Measurements from ENCODE around the gene SEPTIN14. TPM values are rescaled to one million over a fixed set of nuclear protein-coding genes. Genes with fewer than 3 reads are reported as not detected.
"Not testable (repeated sequence)": the region's sequence is repeated elsewhere in the genome, so short reads cannot be mapped to it uniquely, and the experiment has no call there.

Gene SEPTIN14
- total RNA-seq, 1 experiment from 2014 or later: not detected

GRCh38 chr7:55884321-55884720, 21.8 kb upstream of the SEPTIN14 start:
- H3K9ac ChIP-seq (ENCODE audit: low read length): no peak overlapping the region
- H3K4me2 ChIP-seq (ENCODE audit: low read depth, low read length, poor library complexity, severe bottlenecking): no peak overlapping the region
- H3K4me1 ChIP-seq (ENCODE audit: low read length): peaks cover 14% of the 10 kb centered on the region
- H3K9me3 ChIP-seq (ENCODE audit: low read length): no peaks in the 10 kb centered on the region
- no peaks in the 10 kb centered on the region for H4K20me1 ChIP-seq (ENCODE audit: insufficient read depth, low read depth, low read length)
- no peak for DNase-seq
- H3K9me2 ChIP-seq (replicated peaks; ENCODE audit: insufficient read depth, low read length): no peaks in the 10 kb centered on the region
- H3K79me2 ChIP-seq (ENCODE audit: low read length): peaks cover 10% of the 10 kb centered on the region
- no peaks in the 10 kb centered on the region for H3K27me3 ChIP-seq (ENCODE audit: low read length)
- H3K4me3 ChIP-seq (ENCODE audit: low read length): no peak overlapping the region
- H3K36me3 ChIP-seq (ENCODE audit: insufficient read depth, low read length): no peaks in the 10 kb centered on the region
- no peak overlapping the region for H2AFZ ChIP-seq (ENCODE audit: low read length)
- no peak overlapping the region for H3K27ac ChIP-seq (ENCODE audit: low read length)

GRCh38 chr7:55878691-55879090, 16.1 kb upstream of the SEPTIN14 start:
- H3K4me3 ChIP-seq (ENCODE audit: low read length): no peak overlapping the region
- H3K36me3 ChIP-seq (ENCODE audit: insufficient read depth, low read length): no peaks in the 10 kb centered on the region
- H3K27ac ChIP-seq (ENCODE audit: low read length): no peak overlapping the region
- H3K4me1 ChIP-seq (ENCODE audit: low read length): no peaks in the 10 kb centered on the region
- no peaks in the 10 kb centered on the region for H3K9me2 ChIP-seq (replicated peaks; ENCODE audit: insufficient read depth, low read length)
- H2AFZ ChIP-seq (ENCODE audit: low read length): no peak overlapping the region
- H3K9ac ChIP-seq (ENCODE audit: low read length): no peak overlapping the region
- H3K27me3 ChIP-seq (ENCODE audit: low read length): no peaks in the 10 kb centered on the region
- H3K79me2 ChIP-seq (ENCODE audit: low read length): no peaks in the 10 kb centered on the region
- no peaks in the 10 kb centered on the region for H4K20me1 ChIP-seq (ENCODE audit: insufficient read depth, low read depth, low read length)
- no peak for DNase-seq
- H3K9me3 ChIP-seq (ENCODE audit: low read length): no peaks in the 10 kb centered on the region
- H3K4me2 ChIP-seq (ENCODE audit: low read depth, low read length, poor library complexity, severe bottlenecking): no peak overlapping the region

GRCh38 chr7:55877308-55877707, 14.8 kb upstream of the SEPTIN14 start:
- Histone ChIP-seq H3K9ac (ENCODE audit: low read length) (no peak overlapping the region), H3K4me1 (ENCODE audit: low read length) (no peaks in the 10 kb centered on the region), H3K9me2 (replicated peaks; ENCODE audit: insufficient read depth, low read length) (no peaks in the 10 kb centered on the region), H3K4me3 (ENCODE audit: low read length) (no peak overlapping the region), H3K9me3 (ENCODE audit: low read length) (no peaks in the 10 kb centered on the region), H3K27me3 (ENCODE audit: low read length) (no peaks in the 10 kb centered on the region), H4K20me1 (ENCODE audit: insufficient read depth, low read depth, low read length) (no peaks in the 10 kb centered on the region), H3K79me2 (ENCODE audit: low read length) (no peaks in the 10 kb centered on the region), H3K4me2 (ENCODE audit: low read depth, low read length, poor library complexity, severe bottlenecking) (no peak overlapping the region), H2AFZ (ENCODE audit: low read length) (no peak overlapping the region), H3K27ac (ENCODE audit: low read length) (no peak overlapping the region), H3K36me3 (ENCODE audit: insufficient read depth, low read length) (no peaks in the 10 kb centered on the region)
- DNase-seq: no peak

GRCh38 chr7:55873765-55874164, 11.2 kb upstream of the SEPTIN14 start:
- H3K36me3 ChIP-seq (ENCODE audit: insufficient read depth, low read length): no peaks in the 10 kb centered on the region
- H3K79me2 ChIP-seq (ENCODE audit: low read length): no peaks in the 10 kb centered on the region
- H3K4me2 ChIP-seq (ENCODE audit: low read depth, low read length, poor library complexity, severe bottlenecking): no peak overlapping the region
- H3K9me3 ChIP-seq (ENCODE audit: low read length): no peaks in the 10 kb centered on the region
- no peaks in the 10 kb centered on the region for H3K4me1 ChIP-seq (ENCODE audit: low read length)
- no peak for DNase-seq
- no peak overlapping the region for H3K27ac ChIP-seq (ENCODE audit: low read length)
- no peak overlapping the region for H2AFZ ChIP-seq (ENCODE audit: low read length)
- H3K9ac ChIP-seq (ENCODE audit: low read length): no peak overlapping the region
- no peaks in the 10 kb centered on the region for H3K27me3 ChIP-seq (ENCODE audit: low read length)
- no peak overlapping the region for H3K4me3 ChIP-seq (ENCODE audit: low read length)
- H4K20me1 ChIP-seq (ENCODE audit: insufficient read depth, low read depth, low read length): no peaks in the 10 kb centered on the region
- H3K9me2 ChIP-seq (replicated peaks; ENCODE audit: insufficient read depth, low read length): no peaks in the 10 kb centered on the region

- no peak overlapping the region for H3K27ac ChIP-seq (ENCODE audit: low read length)
- no peaks in the 10 kb centered on the region for H3K9me3 ChIP-seq (ENCODE audit: low read length)
- H3K4me1 ChIP-seq (ENCODE audit: low read length): no peaks in the 10 kb centered on the region
- H3K79me2 ChIP-seq (ENCODE audit: low read length): no peaks in the 10 kb centered on the region
- no peaks in the 10 kb centered on the region for H3K9me2 ChIP-seq (replicated peaks; ENCODE audit: insufficient read depth, low read length)
- H3K4me2 ChIP-seq (ENCODE audit: low read depth, low read length, poor library complexity, severe bottlenecking): no peak overlapping the region
- H3K27me3 ChIP-seq (ENCODE audit: low read length): no peaks in the 10 kb centered on the region
- no peaks in the 10 kb centered on the region for H4K20me1 ChIP-seq (ENCODE audit: insufficient read depth, low read depth, low read length)
- H3K36me3 ChIP-seq (ENCODE audit: insufficient read depth, low read length): no peaks in the 10 kb centered on the region
- H2AFZ ChIP-seq (ENCODE audit: low read length): no peak overlapping the region
- no peak overlapping the region for H3K9ac ChIP-seq (ENCODE audit: low read length)
- H3K4me3 ChIP-seq (ENCODE audit: low read length): no peak overlapping the region
- DNase-seq: no peak
Measured at GRCh38 chr7:55871932-55872485, 9.5 kb upstream of the SEPTIN14 start.

GRCh38 chr7:55868989-55869388, 6.4 kb upstream of the SEPTIN14 start:
- not testable (repeated sequence) for H2AFZ ChIP-seq (ENCODE audit: low read length); H3K79me2 ChIP-seq (ENCODE audit: low read length); H3K9ac ChIP-seq (ENCODE audit: low read length); H3K36me3 ChIP-seq (ENCODE audit: insufficient read depth, low read length); H3K9me3 ChIP-seq (ENCODE audit: low read length); H3K27ac ChIP-seq (ENCODE audit: low read length); DNase-seq; H4K20me1 ChIP-seq (ENCODE audit: insufficient read depth, low read depth, low read length); H3K27me3 ChIP-seq (ENCODE audit: low read length); H3K9me2 ChIP-seq (replicated peaks; ENCODE audit: insufficient read depth, low read length); H3K4me2 ChIP-seq (ENCODE audit: low read depth, low read length, poor library complexity, severe bottlenecking); H3K4me3 ChIP-seq (ENCODE audit: low read length); H3K4me1 ChIP-seq (ENCODE audit: low read length)

GRCh38 chr7:55845164-55845563, 17.4 kb downstream of the SEPTIN14 start:
- not testable (repeated sequence) for H3K36me3 ChIP-seq (ENCODE audit: insufficient read depth, low read length); H3K4me2 ChIP-seq (ENCODE audit: low read depth, low read length, poor library complexity, severe bottlenecking); H3K9me2 ChIP-seq (replicated peaks; ENCODE audit: insufficient read depth, low read length); H2AFZ ChIP-seq (ENCODE audit: low read length); H3K9me3 ChIP-seq (ENCODE audit: low read length); DNase-seq; H3K27me3 ChIP-seq (ENCODE audit: low read length); H3K9ac ChIP-seq (ENCODE audit: low read length); H3K4me1 ChIP-seq (ENCODE audit: low read length); H4K20me1 ChIP-seq (ENCODE audit: insufficient read depth, low read depth, low read length); H3K79me2 ChIP-seq (ENCODE audit: low read length); H3K27ac ChIP-seq (ENCODE audit: low read length); H3K4me3 ChIP-seq (ENCODE audit: low read length)

- H3K27me3 ChIP-seq (ENCODE audit: low read length): no peaks in the 10 kb centered on the region
- H3K79me2 ChIP-seq (ENCODE audit: low read length): no peaks in the 10 kb centered on the region
Measured at GRCh38 chr7:55838595-55838994, 24.0 kb downstream of the SEPTIN14 start.

GRCh38 chr7:55827577-55827976, 35.0 kb downstream of the SEPTIN14 start:
- H3K27ac ChIP-seq (ENCODE audit: low read length): no peak overlapping the region
- H3K79me2 ChIP-seq (ENCODE audit: low read length): no peaks in the 10 kb centered on the region
- no peaks in the 10 kb centered on the region for H3K36me3 ChIP-seq (ENCODE audit: insufficient read depth, low read length)
- no peaks in the 10 kb centered on the region for H3K27me3 ChIP-seq (ENCODE audit: low read length)
- no peak for DNase-seq
- H4K20me1 ChIP-seq (ENCODE audit: insufficient read depth, low read depth, low read length): no peaks in the 10 kb centered on the region
- no peaks in the 10 kb centered on the region for H3K9me2 ChIP-seq (replicated peaks; ENCODE audit: insufficient read depth, low read length)
- no peak overlapping the region for H3K4me2 ChIP-seq (ENCODE audit: low read depth, low read length, poor library complexity, severe bottlenecking)
- H3K9me3 ChIP-seq (ENCODE audit: low read length): no peaks in the 10 kb centered on the region
- no peak overlapping the region for H3K4me3 ChIP-seq (ENCODE audit: low read length)
- peak overlapping the region; percentile 66; the same call in 1 of the 2 replicates for H2AFZ ChIP-seq (ENCODE audit: low read length)
- no peaks in the 10 kb centered on the region for H3K4me1 ChIP-seq (ENCODE audit: low read length)
- no peak overlapping the region for H3K9ac ChIP-seq (ENCODE audit: low read length)

More at GRCh38 chr7:55838595-55838994, 24.0 kb downstream of the SEPTIN14 start:
- no peaks in the 10 kb centered on the region for H3K9me2 ChIP-seq (replicated peaks; ENCODE audit: insufficient read depth, low read length)
- H3K4me3 ChIP-seq (ENCODE audit: low read length): no peak overlapping the region
- H2AFZ ChIP-seq (ENCODE audit: low read length): no peak overlapping the region
- no peaks in the 10 kb centered on the region for H3K9me3 ChIP-seq (ENCODE audit: low read length)
- H3K4me1 ChIP-seq (ENCODE audit: low read length): no peaks in the 10 kb centered on the region
- H3K9ac ChIP-seq (ENCODE audit: low read length): no peak overlapping the region
- H3K36me3 ChIP-seq (ENCODE audit: insufficient read depth, low read length): no peaks in the 10 kb centered on the region
- H4K20me1 ChIP-seq (ENCODE audit: insufficient read depth, low read depth, low read length): no peaks in the 10 kb centered on the region
- no peak overlapping the region for H3K4me2 ChIP-seq (ENCODE audit: low read depth, low read length, poor library complexity, severe bottlenecking)
- no peak for DNase-seq
- no peak overlapping the region for H3K27ac ChIP-seq (ENCODE audit: low read length)
